Measurements from ENCODE around the gene CCT6B.

DNA sequence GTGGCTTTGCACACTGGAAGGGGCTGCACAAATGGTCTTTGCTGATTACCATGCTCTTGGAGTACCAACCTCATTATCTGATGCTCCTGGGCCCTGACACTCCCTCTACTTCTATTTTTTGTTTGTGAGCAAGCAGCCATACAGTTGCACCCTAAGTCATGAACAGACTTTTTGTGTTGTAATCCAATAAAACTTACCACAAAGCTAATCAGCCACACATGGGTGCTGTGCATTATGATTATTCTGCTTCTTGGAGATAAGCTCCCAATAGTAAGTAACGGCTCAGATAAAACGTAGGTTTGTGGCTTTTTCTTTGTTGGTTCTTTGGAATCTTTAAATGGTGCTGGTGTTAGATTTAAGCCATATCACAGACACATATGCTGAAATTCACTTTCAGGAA is 76.2 kb downstream of the CCT6B start:
- TF ChIP-seq CTCF (IDR thresholded peaks at IDR 0.05) (no peak), POLR2AphosphoS5 (IDR thresholded peaks at IDR 0.05) (no peak), POLR2A (IDR thresholded peaks at IDR 0.05; ENCODE audit: low read depth) (no peak), EP300 (IDR thresholded peaks at IDR 0.05) (no peak)

All from esophagus muscularis mucosa (tissue), 4 donors.